GM19468 (cell line): Measurements from ENCODE around the gene CAMTA1.
"Not testable (repeated sequence)": the region's sequence is repeated elsewhere in the genome, so short reads cannot be mapped to it uniquely, and the experiment has no call there.

ENCODE experiments used
- ATAC-seq: cut with Tn5 transposase; IDR thresholded peaks from one replicate; pipeline ENCODE4 v1.9.1; 2021; ENCODE audit warnings: mild to moderate bottlenecking, moderate library complexity, moderate number of reproducible peaks; ENCODE audit not compliant: unreplicated experiment; ENCODE audit errors: extremely low read depth

The CAMTA1 gene

DNA sequence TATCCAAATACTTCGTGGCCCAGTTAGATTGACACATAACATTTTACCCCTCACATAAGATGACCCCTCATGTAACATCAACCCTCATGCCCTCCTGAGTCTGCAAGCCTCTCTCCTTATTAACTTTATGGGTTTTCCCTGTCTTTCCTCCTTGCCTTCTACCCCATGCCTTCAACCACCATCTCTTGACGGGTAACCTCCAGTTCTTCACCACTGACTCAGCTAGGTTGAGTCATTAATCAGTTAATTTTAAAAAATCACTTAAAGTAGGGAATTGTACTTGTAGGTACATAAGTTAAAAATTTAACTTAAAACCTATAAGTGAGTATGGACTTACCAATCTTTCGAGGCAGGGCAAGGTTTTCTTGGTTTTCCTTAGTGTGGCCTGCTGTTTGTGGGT, 330.7 kb downstream of the CAMTA1 start:
- ATAC-seq = no peak

DNA sequence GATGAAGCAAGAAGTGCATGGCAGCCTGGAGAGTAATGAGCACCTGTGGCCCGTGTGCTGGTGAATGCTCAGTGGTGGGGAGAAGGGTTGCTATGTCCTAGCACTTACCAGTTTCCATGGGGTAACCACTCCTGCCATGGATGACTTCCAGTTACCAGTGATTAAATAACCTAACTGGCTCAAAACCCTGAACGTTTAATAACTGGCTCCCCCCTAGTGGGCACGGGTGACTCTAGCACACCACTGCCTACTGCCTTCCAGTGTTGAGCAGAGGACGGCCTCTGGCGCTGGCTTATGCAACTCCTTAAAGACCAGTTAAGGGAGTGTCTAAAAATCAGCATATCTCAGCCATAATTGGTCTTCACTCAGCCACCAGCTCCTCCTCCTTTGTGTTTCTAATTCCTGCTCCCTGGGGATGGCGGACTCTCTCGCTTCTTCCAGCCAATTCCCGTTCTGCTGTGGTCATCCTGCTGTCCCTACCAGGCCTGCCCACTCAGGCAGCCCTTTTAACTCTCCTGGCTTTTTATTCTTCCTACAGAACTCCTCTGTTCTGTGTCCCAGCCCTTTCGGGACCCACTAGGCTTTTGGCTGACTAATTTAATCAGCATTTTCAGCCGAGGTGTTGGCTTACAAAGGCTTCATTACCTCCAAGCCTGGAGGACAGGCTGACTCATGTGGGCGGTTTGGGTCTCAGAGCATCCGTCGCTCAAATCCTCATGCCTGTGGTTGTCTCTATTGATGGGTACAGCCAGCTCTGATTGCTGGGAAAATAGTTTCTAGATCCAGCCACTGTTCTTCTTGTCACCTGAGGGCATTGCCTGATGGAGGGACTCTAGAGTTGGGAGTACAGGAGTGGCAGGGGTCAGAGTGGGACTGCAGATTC, 332.4 kb downstream of the CAMTA1 start:
- no peak for ATAC-seq

DNA sequence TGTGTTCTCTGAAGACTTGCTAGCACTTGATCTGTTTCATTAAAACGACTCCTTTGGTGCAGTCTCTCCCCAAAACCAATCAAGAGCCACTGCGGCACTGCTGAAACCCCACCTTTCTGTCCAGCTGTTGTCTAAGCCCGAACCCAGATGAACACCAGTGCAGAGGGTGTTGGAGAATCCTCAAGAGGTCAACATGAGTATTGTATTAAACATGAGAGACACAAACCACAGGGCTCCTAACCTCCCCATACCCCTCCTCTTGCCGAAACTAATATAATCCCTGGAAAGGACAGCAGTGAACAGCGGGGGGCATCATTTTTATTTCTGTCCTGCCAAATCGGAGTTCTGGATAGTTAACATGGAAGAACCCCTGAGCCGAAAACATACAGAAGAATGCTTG, 333.9 kb downstream of the CAMTA1 start:
- no peak for ATAC-seq

DNA sequence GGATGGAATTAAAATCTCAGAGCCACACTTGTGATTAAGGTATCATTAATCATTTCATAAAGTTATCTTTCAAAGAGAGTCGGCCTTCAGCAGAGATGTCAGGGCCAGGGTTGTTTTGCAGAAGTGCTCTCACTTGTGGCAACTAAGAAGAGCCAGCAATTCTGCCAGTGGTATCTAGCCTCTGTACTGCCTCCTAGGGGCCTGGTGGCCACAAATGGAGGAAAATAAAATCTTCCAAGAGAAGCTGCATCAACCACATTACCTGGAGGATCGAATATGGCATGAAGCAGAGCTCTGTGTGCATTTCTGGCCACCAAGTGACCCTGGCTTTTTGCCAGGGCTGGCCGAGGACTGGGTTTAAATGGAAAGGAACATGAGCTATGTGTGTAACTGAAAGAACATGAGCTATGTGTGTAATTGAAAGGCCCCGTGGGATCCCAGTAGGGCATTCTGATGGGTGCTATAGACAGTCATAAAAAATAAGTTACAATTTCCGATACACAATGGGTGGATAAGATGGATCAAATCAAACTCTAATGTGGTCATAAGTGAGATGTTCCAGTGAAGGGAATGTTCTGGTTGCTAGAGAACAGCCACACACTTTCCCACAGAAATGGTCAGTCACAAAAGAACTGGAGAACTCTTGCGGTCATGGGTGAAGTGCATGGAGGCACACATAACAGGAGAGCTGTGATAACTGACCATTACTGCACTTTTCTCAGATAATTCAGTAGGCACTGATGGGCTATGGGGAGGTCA, 335.8 kb downstream of the CAMTA1 start:
- ATAC-seq = no peak

DNA sequence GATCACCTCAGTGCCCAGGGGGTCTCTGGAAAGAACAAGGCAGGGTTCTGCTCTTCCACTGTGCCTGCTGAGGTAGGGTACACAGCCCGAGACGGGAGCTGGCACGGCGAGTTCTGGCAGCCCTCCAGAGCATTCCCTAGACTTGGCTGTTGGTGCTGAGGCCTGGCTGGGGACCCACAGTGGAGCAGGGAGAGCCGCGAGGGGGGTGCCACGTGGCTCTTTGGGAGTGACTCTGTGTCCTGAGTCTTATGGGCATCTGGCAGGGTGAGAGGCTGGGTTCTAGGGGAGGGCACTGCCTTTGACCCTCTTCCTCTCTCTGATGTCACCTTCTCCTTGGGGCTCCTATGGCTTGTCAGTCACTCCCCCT, 336.4 kb downstream of the CAMTA1 start:
- no peak for ATAC-seq

DNA sequence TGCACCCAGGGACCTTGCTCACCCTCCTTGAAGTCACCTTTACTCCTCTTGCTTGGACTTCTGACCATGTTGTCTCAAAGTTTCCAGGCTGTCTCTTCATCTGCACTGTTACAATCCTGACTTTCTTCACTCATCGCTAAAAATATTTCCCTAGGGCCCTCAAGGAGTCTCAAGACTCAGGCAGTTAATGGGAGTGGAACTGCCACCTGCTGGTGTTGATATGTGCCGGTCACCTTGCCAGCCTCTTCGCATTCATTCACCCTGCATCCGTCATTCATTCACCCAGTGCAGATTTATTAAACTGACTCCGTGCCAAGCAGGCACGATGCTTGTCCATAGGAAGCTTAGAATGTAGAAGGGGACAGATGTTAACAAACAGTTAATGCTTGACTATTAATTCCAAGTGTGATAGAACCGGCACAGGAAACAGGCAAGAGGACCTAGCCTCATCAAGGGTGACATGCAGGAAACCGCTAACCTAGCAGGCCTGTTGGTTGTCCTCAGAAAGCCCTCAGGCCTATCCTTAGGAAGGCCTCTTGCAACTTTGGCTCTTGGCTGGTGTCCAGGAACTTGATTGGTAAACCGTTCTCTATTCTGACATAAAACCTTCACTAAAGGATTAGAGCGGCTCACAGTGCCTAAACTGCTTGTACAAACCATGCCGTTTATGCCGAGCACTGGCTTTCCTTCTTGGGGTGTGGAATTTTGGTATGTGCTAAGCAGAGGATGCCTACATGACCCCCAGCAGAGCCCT, 342.2 kb downstream of the CAMTA1 start:
- no peak for ATAC-seq

DNA sequence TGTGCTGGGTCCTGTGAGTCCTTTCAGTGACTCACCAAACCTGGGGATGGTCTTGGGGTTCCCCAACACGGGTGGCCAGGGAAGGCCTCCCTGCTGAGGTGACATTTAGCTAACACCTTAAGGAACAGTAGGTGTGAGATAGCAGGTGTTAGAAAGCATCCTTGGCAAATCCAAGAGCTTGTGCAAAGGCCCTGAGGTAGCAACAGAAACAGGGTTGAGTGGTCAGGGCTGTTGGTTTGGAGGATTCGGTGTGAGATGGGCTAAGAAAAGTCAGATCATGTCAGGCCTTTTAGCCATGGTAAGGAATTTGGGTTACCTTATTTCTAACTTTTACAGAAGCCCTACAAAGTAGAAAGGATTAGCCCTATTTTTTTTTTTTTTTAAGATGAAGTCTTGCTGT, 343.0 kb downstream of the CAMTA1 start:
- ATAC-seq = no peak

DNA sequence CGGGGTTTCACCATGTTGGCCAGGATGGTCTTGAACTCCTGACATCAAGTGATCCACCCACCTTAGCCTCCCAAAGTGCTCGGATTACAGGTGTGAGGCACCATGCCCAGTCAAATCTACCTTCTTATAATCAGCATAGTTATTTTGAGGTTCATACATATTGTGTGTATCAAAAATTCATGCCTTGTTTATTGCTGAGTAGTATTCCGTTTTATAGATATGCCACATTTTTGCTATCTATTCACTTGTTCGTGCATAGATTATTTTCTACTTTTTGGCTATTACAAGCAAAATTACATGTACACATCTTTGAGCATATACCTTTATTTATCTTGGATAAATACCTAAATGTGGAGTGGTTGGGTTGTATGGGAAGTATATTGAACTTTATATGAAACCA, 344.9 kb downstream of the CAMTA1 start:
- no peak for ATAC-seq

DNA sequence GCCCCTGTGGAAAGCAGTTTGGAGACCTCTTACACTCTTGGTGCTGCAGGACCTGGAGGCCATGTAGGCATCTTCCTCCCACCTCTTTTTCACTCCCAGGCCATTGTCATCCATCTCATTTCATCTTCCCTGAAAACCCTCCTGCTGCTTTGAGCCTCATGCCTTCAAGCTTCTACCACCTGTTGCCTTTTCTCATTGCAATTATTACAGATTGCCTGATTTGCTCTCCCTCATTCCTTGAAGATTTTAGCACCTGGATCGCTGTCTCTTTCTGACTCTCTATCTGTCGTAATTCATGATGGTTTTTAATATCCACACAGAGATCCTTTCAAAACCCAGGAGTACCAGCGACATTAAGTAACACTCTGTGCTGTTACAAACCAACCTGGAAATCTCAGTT, 350.2 kb downstream of the CAMTA1 start:
- ATAC-seq = no peak

DNA sequence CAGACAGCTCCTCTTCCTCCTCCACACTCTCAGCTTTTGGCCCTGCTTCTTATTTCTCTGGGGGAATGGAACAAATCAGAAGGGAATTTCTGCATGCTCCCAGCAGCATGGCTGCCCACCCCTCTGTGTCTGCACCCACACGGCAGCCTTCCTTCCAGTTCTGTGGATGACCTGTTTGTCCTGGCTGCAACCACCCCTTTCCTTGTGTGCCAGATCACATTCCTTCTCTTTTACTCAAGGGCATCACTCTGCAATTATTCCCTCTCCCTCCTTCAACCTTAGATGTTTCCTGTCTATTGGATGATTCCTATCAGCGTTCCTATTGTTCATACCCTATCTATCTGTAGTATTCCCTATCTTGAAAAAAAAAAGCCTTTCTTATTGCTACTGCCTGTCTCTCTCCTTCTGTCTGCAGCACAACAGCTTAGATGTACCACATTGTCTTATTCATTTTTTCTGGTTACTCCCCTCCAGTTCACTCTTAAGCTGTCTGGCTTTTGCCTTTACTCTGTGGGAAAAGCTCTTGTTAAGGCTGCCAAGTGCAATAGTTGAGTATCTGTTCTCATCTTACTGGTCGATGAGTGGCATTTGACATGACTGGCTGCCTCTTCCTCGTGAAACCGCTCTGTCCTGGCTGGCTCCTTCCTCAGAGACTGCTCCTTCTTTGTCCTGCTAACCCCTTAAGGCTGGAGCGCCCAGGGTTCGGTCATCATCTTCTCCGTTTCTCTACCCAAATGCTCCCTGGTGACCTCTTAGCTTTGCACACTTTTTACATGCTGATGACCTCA, 351.1 kb downstream of the CAMTA1 start:
- no peak for ATAC-seq

DNA sequence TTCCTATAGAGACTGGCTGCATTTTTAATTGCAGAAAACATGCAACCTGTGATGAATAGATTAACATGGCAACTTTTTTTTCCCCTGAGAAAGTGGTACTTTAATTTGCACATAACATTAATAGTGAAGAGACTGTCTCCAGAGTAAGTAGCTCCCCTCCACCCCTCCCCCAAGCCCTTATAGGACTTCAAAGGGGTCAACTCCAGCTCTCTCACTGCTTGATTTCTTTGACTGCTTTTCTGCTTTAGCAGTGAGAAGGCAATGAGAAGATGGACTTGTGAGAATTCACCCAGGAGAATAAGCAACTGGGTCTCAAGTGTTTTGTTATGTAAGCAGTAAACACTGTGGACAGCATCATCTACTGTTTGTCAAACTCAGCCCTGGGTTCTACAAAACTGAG, 355.0 kb downstream of the CAMTA1 start:
- no peak for ATAC-seq

DNA sequence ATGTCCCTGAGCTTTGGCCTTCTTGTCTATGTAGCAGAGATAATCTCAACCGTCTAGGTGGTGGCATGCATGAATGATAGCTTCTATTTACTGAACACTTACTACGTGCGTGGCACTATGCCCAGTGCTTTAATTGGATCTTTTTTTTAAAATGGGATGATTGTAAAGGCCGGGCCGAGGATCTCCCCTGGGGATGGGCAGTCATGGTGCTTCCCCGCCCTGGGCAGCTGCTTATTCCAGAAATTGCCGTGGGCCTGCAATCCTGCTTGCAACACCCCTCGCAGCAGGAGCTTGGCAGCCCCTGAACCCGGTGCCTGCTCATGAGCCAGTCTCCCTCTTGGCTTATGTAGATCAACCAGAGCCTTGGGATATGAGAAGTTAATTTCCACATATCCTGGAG, 360.7 kb downstream of the CAMTA1 start:
- ATAC-seq = no peak

DNA sequence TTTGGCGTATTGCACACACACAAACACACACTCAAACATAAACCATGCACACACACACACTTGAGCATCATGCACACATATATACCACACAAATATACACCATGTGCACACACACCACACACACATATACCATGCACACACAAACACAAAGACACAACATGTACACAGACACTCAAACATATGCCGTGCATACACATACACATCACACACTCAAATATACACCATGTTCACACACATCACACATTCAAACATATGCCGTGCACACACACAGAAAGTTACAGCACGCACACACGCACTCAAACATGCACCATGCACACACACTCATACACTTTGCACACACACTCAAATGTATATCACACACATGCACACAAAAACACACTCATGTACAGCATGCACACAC, 361.5 kb downstream of the CAMTA1 start:
- ATAC-seq = no peak

DNA sequence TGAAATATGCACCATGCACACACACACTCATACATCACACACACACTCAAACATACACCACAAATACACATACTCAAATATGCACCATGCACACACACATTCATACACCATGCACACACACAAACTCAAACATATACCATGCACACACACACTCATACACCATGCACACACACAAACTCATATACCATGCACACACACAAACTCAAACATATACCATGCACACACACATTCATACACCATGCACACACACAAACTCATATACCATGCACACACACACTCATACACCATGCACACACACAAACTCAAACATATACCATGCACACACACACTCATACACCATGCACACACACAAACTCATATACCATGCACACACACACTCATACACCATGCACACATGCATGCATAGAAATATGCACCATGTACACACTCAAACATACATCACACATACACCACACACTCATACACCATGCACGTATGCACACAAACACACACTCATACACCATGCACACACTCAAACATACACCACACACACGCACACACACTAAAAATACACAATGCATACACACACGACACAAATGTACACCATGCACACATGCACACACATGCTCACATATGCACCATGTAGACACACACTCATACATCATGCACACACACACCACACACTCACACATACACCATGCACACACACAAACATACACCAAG, 362.5 kb downstream of the CAMTA1 start:
- not testable (repeated sequence) for ATAC-seq

DNA sequence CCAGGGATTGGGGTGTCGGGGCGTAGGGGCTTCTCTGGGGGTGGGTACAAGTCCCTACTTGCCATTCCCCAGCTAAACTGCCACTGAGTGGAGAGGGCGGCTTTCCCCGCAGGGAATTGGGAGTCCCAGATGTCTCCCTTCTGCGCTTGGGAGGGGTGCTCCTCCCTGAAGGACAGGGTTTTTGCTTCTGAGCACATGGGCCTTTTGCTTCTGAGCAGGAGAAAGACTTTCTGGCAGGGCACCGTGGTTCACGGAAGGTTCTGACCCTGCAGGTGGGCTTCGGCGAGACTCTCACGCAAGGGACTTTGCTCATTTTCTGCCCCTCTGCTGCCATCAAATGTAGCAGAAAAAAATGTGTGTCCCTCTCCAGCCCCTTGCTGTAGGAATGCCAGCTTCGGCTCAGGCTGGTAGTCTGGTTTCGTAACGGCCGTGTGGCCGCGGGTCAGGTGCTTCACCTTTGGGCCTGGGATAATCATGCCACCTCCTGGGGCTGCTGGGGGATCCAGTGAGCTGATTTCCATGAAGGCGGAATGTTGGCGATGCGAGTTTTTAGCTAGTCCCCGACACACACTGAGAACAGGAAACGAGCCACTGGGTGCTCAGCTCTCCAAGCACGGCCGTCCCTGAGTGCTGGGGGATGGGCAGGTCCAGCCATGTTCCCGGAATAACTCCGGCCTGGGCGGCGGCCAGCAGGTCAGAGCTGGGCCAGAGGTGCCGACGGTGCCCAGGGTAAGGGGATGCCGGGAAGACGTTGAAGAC, 364.0 kb downstream of the CAMTA1 start:
- no peak for ATAC-seq

DNA sequence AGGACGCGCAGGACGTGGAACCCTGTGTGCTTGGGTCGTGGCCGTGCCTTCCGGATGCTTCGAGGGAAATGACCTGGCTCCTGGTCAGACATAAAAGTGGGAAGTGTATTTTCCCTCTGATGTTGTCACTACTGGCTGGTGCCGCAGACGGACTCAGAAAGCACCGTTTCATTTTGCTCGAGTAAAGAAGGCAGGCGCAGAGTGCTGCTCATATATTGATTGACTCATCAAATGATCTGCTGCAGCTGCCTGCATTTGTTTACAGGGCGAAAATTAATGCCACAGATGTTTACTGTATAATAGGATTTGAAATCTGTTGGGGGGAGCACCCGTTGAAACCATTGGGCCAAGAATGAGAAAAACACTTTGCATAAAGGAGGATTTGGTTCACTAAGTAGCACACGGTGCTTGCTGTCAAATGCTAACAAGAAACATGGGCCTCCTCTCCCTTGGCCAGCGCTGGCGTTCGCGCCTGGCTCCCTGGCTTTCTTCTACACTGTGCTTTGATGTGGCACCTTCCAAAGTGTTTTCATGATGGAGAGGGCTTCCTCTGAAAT, 365.5 kb downstream of the CAMTA1 start:
- no peak for ATAC-seq

DNA sequence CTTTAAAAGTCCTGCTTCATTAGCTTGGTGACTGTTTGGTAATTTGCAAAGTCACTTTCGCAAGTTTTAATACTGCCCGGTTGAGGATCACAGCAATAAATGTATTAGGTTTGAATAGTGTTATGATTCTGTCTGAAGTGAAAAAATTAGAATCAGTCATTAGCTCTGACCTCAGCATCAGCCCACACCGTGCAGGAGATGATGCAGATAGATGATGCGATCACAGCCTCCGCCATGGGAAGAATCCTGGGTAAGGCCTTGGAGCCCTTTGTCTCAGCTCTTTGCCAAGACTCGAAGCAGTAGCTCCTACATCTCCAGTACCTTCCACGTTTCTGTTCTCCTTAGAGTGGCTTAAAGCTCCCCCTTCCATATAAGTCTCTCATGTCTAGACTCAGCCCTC, 366.7 kb downstream of the CAMTA1 start:
- no peak for ATAC-seq

DNA sequence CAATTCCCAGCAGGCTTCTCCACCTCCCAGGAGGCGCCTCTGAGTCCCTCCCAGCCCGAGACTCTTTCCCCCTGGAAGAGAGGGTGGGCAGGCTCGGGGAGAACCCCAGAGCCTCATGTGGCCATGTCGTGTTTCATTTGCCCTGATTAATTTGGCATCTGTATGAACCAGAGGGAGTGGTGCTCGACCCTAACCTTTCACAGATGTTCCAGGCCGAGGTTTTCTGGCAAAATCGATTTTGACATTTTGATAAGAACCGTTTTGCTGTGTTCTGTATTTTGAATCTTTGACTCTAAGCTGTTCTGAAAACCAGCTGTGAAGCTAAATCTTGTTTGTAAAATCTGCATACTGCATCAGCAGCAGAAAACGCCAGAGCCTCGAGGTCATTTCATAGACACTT, 367.4 kb downstream of the CAMTA1 start:
- no peak for ATAC-seq

DNA sequence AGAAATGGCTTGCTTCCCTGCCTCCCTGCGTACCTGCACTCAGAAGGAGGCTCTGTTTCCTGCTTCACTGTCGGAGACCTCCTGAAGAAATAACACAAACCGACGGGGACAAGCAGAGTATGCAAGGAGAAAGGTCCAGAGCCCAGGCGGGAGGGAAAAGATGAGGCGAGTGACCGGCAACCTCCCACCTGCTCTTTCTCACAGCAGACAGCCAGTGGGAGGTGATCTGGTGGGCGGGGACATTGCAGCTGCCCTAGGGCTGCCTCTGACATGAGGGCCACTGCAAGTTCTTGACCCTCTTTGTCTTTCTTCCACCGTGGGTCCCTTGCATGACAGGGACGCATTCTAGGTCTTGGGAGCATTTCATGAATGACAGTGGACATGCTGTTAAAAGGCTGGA, 368.2 kb downstream of the CAMTA1 start:
- ATAC-seq = no peak
